Spleen (tissue), 13 donors: ENCODE data around the gene WDR91. TPM values are rescaled to one million over a fixed set of nuclear protein-coding genes. Genes with fewer than 3 reads are reported as not detected.

ENCODE experiments used
- DNase-seq: peaks from one replicate; pipeline ENCODE4 v3.0.0-alpha.2; 2020
- H3K27ac ChIP-seq, 8 donors: fragments of 200-600 bp; sonication (generic) in 7 of 8; 1 replicate in 4 of 8; 2 replicates in 4 of 8; pipeline versions ENCODE4 v1.5.0 to v1.8.0; 2016 to 2021; ENCODE audit warnings: inconsistent platforms in 4 of 8, mild to moderate bottlenecking in 4 of 8, moderate library complexity in 1 of 8
- H3K27me3 ChIP-seq, 7 donors: fragments of 200-600 bp; sonication (generic) in 6 of 7; replicated peaks in 1 of 7; 1 replicate in 4 of 7; 2 replicates in 3 of 7; pipeline versions ENCODE4 v1.5.0 to v1.8.0; 2016 to 2021; ENCODE audit warnings: inconsistent platforms in 3 of 7, mild to moderate bottlenecking in 1 of 7
- H3K36me3 ChIP-seq, 6 donors: fragments of 200-600 bp; sonication (generic) in 5 of 6; 1 replicate in 4 of 6; 2 replicates in 2 of 6; pipeline versions ENCODE4 v1.5.0 to v1.8.0; 2016 to 2021; ENCODE audit warnings: inconsistent platforms in 2 of 6
- H3K4me1 ChIP-seq, 6 donors: fragments of 200-600 bp; sonication (generic) in 5 of 6; 1 replicate in 3 of 6; 2 replicates in 3 of 6; pipeline versions ENCODE4 v1.5.0 to v1.8.0; 2016 to 2021; ENCODE audit warnings: inconsistent platforms in 3 of 6
- H3K4me3 ChIP-seq, 8 donors: fragments of 200-600 bp; sonication (generic) in 7 of 8; 1 replicate in 4 of 8; 2 replicates in 4 of 8; pipeline versions ENCODE4 v1.5.0 to v1.8.0; 2016 to 2021; ENCODE audit warnings: inconsistent platforms in 4 of 8, mild to moderate bottlenecking in 4 of 8, moderate library complexity in 2 of 8
- H3K9me3 ChIP-seq, 8 donors: fragments of 200-600 bp; sonication (generic) in 7 of 8; 1 replicate in 4 of 8; 2 replicates in 4 of 8; pipeline versions ENCODE4 v1.5.0 to v1.8.0; 2016 to 2021; ENCODE audit warnings: inconsistent platforms in 4 of 8
- CTCF ChIP-seq, 11 experiments: fragments of 200-600 bp in 7 of 11; fragments of 450-650 bp in 4 of 11; sonication (generic) in 4 of 11; IDR thresholded peaks in 8 of 11; conservative IDR thresholded peaks in 3 of 11; 1 replicate in 7 of 11; 2 replicates in 4 of 11; pipeline versions ENCODE4 v1.4.0 to v1.8.0; 2016 to 2021; ENCODE audit warnings: antibody characterized with exemption in 11 of 11, inconsistent platforms in 4 of 11, mild to moderate bottlenecking in 1 of 11
- POLR2A ChIP-seq, 3 donors: fragments of 450-650 bp; IDR thresholded peaks; one replicate each; pipeline ENCODE4 v1.5.1; 2017; ENCODE audit warnings: antibody characterized with exemption in 3 of 3, mild to moderate bottlenecking in 1 of 3
- POLR2AphosphoS5 ChIP-seq, 3 donors: sonication (generic); formaldehyde crosslinking; IDR thresholded peaks; one replicate each; pipeline ENCODE4 v1.5.1; 2017; ENCODE audit warnings: antibody characterized with exemption in 3 of 3
- WGBS, 5 donors: extraction: QIAGEN DNeasy Blood & Tissue Kit in 3 of 5; methylation state at CpG; one replicate each; pipeline versions ENCODE4 v1.1.5 to v1.1.7; 2013 to 2018; 5-methylcytosine and 5-hydroxymethylcytosine counted together
- intact Hi-C: fragments of 100-400 bp; cut with DNase I; formaldehyde crosslinking; loops from one replicate; pipeline ENCODE4 v1.15.0; 2023; ENCODE audit warnings: low total_unique reads
- long read RNA-seq, 2 donors: transcript quantifications; one replicate each; lab custom pipeline, GENCODE V29; 2026
- polyA plus RNA-seq, 3 donors: library from polyadenylated mRNA; stranded (reverse); fragments of 200-250 nt; gene quantifications; one replicate each; pipeline ENCODE4 v1.2.1, GENCODE V29; 2013
- total RNA-seq, 7 donors: library from RNA; depleted of rRNA in 3 of 7; stranded (reverse); fragments of >200 nt in 3 of 7; fragmentation: NEBNext Ultra II Directional in 4 of 7; extraction: Animal tissue kit (Norgen Biotek cat#: 25700) in 4 of 7; gene quantifications; one replicate each; pipeline versions ENCODE4 v1.1.0 to v1.2.1, GENCODE V29; 2016 to 2021
- donor health status: healthy with polysubstance abuse.
- donor health status: DM: no; HTN: no; CAD: no; lungs with moderate emphysema.
- donor health status: DM: no; HTN: no; CAD: no.
- donor health status: Bipolar disorder and iron deficiency.
- donor health status: healthy.
- donor health status: DM: no; HTN: no; CAD: no.
- donor health status: DM: yes; HTN: yes; CAD: no.

Gene WDR91
- 10 to 100 TPM; 15.1 to 31.3 (median 23.8) TPM for total RNA-seq
- 10 to 100 TPM in 2 of 3 donors, 1 to 10 TPM in 1; 6.9 to 12.2 (median 11.4) TPM for polyA plus RNA-seq
- long read RNA-seq, donor 1: 0 reads
- long read RNA-seq, donor 2, partial matches to known transcripts: 0 of 1 reads
- long read RNA-seq, donor 2, other reads (novel, unspliced or antisense): 0 of 1 reads

- peak; percentile 100 for DNase-seq
- 0% methylated on average over 26 to 82 of the region's 82 CpGs for WGBS, 5 donors
- Histone ChIP-seq H3K9me3 (no peaks in the 10 kb centered on the region), H3K4me3 (peak within 1 kb of the TSS; percentile 58 to 83 (median 78)), H3K36me3 (no peaks in the 10 kb centered on the region), H3K4me1 (peaks cover 25 to 54% (median 43%) of the 10 kb centered on the region in 6 donors), H3K27me3 (no peaks in the 10 kb centered on the region), H3K27ac (peak within 1 kb of the TSS; percentile 81 to 94 (median 90))
- TF ChIP-seq CTCF (IDR thresholded peaks at IDR 0.05 in 8 of 11, conservative IDR thresholded peaks at IDR 0.05 in 3 of 11): peak in 3 of 11 experiments; percentile 7 to 37 (median 13)
- TF ChIP-seq POLR2A (IDR thresholded peaks at IDR 0.05): peak in 2 of 3 donors; percentile 19 to 74
- peak; percentile 94 to 97 (median 97) for TF ChIP-seq POLR2AphosphoS5 (IDR thresholded peaks at IDR 0.05)
- intact Hi-C loops: no loop called here
Observed at GRCh38 chr7:135211179-135211945, at the start of gene WDR91. WDR91 (minus strand) TSS chr7:135211526; CDS start chr7:135211502, 24 bp downstream.

- H3K4me3 ChIP-seq: no peak overlapping the region
- no peaks in the 10 kb centered on the region for H3K27me3 ChIP-seq
- TF ChIP-seq POLR2A (IDR thresholded peaks at IDR 0.05) (no peak), POLR2AphosphoS5 (IDR thresholded peaks at IDR 0.05) (no peak), CTCF (IDR thresholded peaks at IDR 0.05 in 8 of 11, conservative IDR thresholded peaks at IDR 0.05 in 3 of 11) (no peak)
- no peak for DNase-seq
- no peak overlapping the region for H3K27ac ChIP-seq
- no peaks in the 10 kb centered on the region for H3K36me3 ChIP-seq
- peaks cover 0 to 24% (median 11%) of the 10 kb centered on the region in 8 donors for H3K9me3 ChIP-seq
- H3K4me1 ChIP-seq: peaks cover 0 to 20% (median 2%) of the 10 kb centered on the region in 6 donors
- intact Hi-C loops: no loop called here
- WGBS, 5 donors: 80 to 98% (median 91%) methylated on average over 2 of the region's 2 CpGs
Observed at GRCh38 chr7:135260470-135260869, 49.1 kb upstream of the WDR91 start.

GRCh38 chr7:135259702-135260101, 48.4 kb upstream of the WDR91 start:
- H3K27ac ChIP-seq: no peak overlapping the region
- WGBS, 5 donors: 88 to 96% (median 92%) methylated on average over 5 to 6 of the region's 6 CpGs
- no peak for TF ChIP-seq CTCF (IDR thresholded peaks at IDR 0.05 in 8 of 11, conservative IDR thresholded peaks at IDR 0.05 in 3 of 11)
- no peak for TF ChIP-seq POLR2A (IDR thresholded peaks at IDR 0.05)
- no peak for TF ChIP-seq POLR2AphosphoS5 (IDR thresholded peaks at IDR 0.05)
- H3K36me3 ChIP-seq: no peaks in the 10 kb centered on the region
- H3K4me1 ChIP-seq: peaks cover 0 to 27% (median 3%) of the 10 kb centered on the region in 6 donors
- peaks cover 0 to 16% (median 8%) of the 10 kb centered on the region in 8 donors for H3K9me3 ChIP-seq
- intact Hi-C loops: no loop called here
- no peak for DNase-seq
- H3K27me3 ChIP-seq: no peaks in the 10 kb centered on the region
- H3K4me3 ChIP-seq: no peak overlapping the region

- H3K4me3 ChIP-seq: no peak overlapping the region
- TF ChIP-seq POLR2A (IDR thresholded peaks at IDR 0.05) (no peak), CTCF (IDR thresholded peaks at IDR 0.05 in 8 of 11, conservative IDR thresholded peaks at IDR 0.05 in 3 of 11) (no peak), POLR2AphosphoS5 (IDR thresholded peaks at IDR 0.05) (no peak)
- no peaks in the 10 kb centered on the region for H3K27me3 ChIP-seq
- peaks cover 3 to 38% (median 14%) of the 10 kb centered on the region in 6 donors for H3K4me1 ChIP-seq
- no peak overlapping the region for H3K27ac ChIP-seq
- 68 to 80% (median 75%) methylated on average over 3 of the region's 3 CpGs for WGBS, 5 donors
- H3K36me3 ChIP-seq: no peaks in the 10 kb centered on the region
- intact Hi-C loops: no loop called here
- no peak for DNase-seq
- peaks cover 0 to 5% (median 1%) of the 10 kb centered on the region in 8 donors for H3K9me3 ChIP-seq
Observed at GRCh38 chr7:135258585-135258984, 47.3 kb upstream of the WDR91 start.
